Measurements from ENCODE around the gene PGM2L1. TPM values are rescaled to one million over a fixed set of nuclear protein-coding genes. Genes with fewer than 3 reads are reported as not detected.
A peak's percentile ranks its signal among the peaks of the same experiment; 100 is the strongest.

PGM2L1 gene
- total RNA-seq, 1 donor: 4.3 TPM

GRCh38 chr11:74310857-74311256 lies 87.4 kb downstream of the PGM2L1 start:
- no peak for TF ChIP-seq CTCF (IDR thresholded peaks at IDR 0.05; ENCODE audit: insufficient read depth, low read length)
- peak overlapping the region; percentile 67 for H3K4me3 ChIP-seq (ENCODE audit: low read depth, low read length)
- no peak for DNase-seq (ENCODE audit: low read depth)

GRCh38 chr11:74307434-74307833 lies 90.8 kb downstream of the PGM2L1 start:
- TF ChIP-seq CTCF (IDR thresholded peaks at IDR 0.05; ENCODE audit: insufficient read depth, low read length): no peak
- DNase-seq (ENCODE audit: low read depth): peak; percentile 87
- H3K4me3 ChIP-seq (ENCODE audit: low read depth, low read length): no peak overlapping the region

- H3K4me3 ChIP-seq (ENCODE audit: low read depth, low read length): no peak overlapping the region
- no peak for TF ChIP-seq CTCF (IDR thresholded peaks at IDR 0.05; ENCODE audit: insufficient read depth, low read length)
- peak; percentile 64 for DNase-seq (ENCODE audit: low read depth)
These were observed 91.6 kb downstream of the PGM2L1 start for GRCh38 chr11:74306435-74307175.

- H3K4me3 ChIP-seq (ENCODE audit: low read depth, low read length): no peak overlapping the region
- no peak for TF ChIP-seq CTCF (IDR thresholded peaks at IDR 0.05; ENCODE audit: insufficient read depth, low read length)
- peak; percentile 51 for DNase-seq (ENCODE audit: low read depth)
These were observed 99.2 kb downstream of the PGM2L1 start for GRCh38 chr11:74299015-74299414.

- no peak overlapping the region for H3K4me3 ChIP-seq (ENCODE audit: low read depth, low read length)
- no peak for DNase-seq (ENCODE audit: low read depth)
- TF ChIP-seq CTCF (IDR thresholded peaks at IDR 0.05; ENCODE audit: insufficient read depth, low read length): no peak
These were observed 100.7 kb downstream of the PGM2L1 start for GRCh38 chr11:74297484-74297883.

GRCh38 chr11:74288911-74289310 lies 109.3 kb downstream of the PGM2L1 start:
- H3K4me3 ChIP-seq (ENCODE audit: low read depth, low read length): no peak overlapping the region
- peak; percentile 75 for DNase-seq (ENCODE audit: low read depth)
- TF ChIP-seq CTCF (IDR thresholded peaks at IDR 0.05; ENCODE audit: insufficient read depth, low read length): no peak

GRCh38 chr11:74288161-74288560 lies 110.1 kb downstream of the PGM2L1 start:
- no peak overlapping the region for H3K4me3 ChIP-seq (ENCODE audit: low read depth, low read length)
- no peak for TF ChIP-seq CTCF (IDR thresholded peaks at IDR 0.05; ENCODE audit: insufficient read depth, low read length)
- DNase-seq (ENCODE audit: low read depth): peak; percentile 99
